ENCODE results near the gene GRK5. TPM values are rescaled to one million over a fixed set of nuclear protein-coding genes. Genes with fewer than 3 reads are reported as not detected.

The GRK5 gene
- total RNA-seq, 1 donor from 2014 or later, result 2.8 TPM

- Histone ChIP-seq H3K4me3 (ENCODE audit: low read depth, low read length) (no peak overlapping the region), H3K36me3 (ENCODE audit: control insufficient read depth, insufficient read depth, low read length) (no peaks in the 10 kb centered on the region), H3K27me3 (ENCODE audit: control insufficient read depth, insufficient read depth, low read length) (no peaks in the 10 kb centered on the region)
- no peak for TF ChIP-seq CTCF (IDR thresholded peaks at IDR 0.05; ENCODE audit: insufficient read depth, low read length, poor library complexity, severe bottlenecking)
- DNase-seq (ENCODE audit: low read depth), result no peak
Measured at GRCh38 chr10:119391440-119392251, 184.3 kb downstream of the GRK5 start.

- no peak for TF ChIP-seq CTCF (IDR thresholded peaks at IDR 0.05; ENCODE audit: insufficient read depth, low read length, poor library complexity, severe bottlenecking)
- H3K4me3 ChIP-seq (ENCODE audit: low read depth, low read length), result no peak overlapping the region
- DNase-seq (ENCODE audit: low read depth), result no peak
- no peaks in the 10 kb centered on the region for H3K36me3 ChIP-seq (ENCODE audit: control insufficient read depth, insufficient read depth, low read length)
- no peaks in the 10 kb centered on the region for H3K27me3 ChIP-seq (ENCODE audit: control insufficient read depth, insufficient read depth, low read length)
Measured at GRCh38 chr10:119393019-119393418, 185.6 kb downstream of the GRK5 start.

- TF ChIP-seq CTCF (IDR thresholded peaks at IDR 0.05; ENCODE audit: insufficient read depth, low read length, poor library complexity, severe bottlenecking), result no peak
- H3K27me3 ChIP-seq (ENCODE audit: control insufficient read depth, insufficient read depth, low read length), result no peaks in the 10 kb centered on the region
- H3K4me3 ChIP-seq (ENCODE audit: low read depth, low read length), result no peak overlapping the region
- no peak for DNase-seq (ENCODE audit: low read depth)
- H3K36me3 ChIP-seq (ENCODE audit: control insufficient read depth, insufficient read depth, low read length), result no peaks in the 10 kb centered on the region
Measured at GRCh38 chr10:119393421-119393820, 186.1 kb downstream of the GRK5 start.

GRCh38 chr10:119393845-119394244 is 186.5 kb downstream of the GRK5 start:
- TF ChIP-seq CTCF (IDR thresholded peaks at IDR 0.05; ENCODE audit: insufficient read depth, low read length, poor library complexity, severe bottlenecking), result no peak
- no peak for DNase-seq (ENCODE audit: low read depth)
- Histone ChIP-seq H3K4me3 (ENCODE audit: low read depth, low read length) (no peak overlapping the region), H3K36me3 (ENCODE audit: control insufficient read depth, insufficient read depth, low read length) (no peaks in the 10 kb centered on the region), H3K27me3 (ENCODE audit: control insufficient read depth, insufficient read depth, low read length) (no peaks in the 10 kb centered on the region)

- DNase-seq (ENCODE audit: low read depth), result no peak
- no peak for TF ChIP-seq CTCF (IDR thresholded peaks at IDR 0.05; ENCODE audit: insufficient read depth, low read length, poor library complexity, severe bottlenecking)
Measured at GRCh38 chr10:119394657-119395279, 187.4 kb downstream of the GRK5 start.

More at GRCh38 chr10:119394657-119395279, 187.4 kb downstream of the GRK5 start:
- Histone ChIP-seq H3K27me3 (ENCODE audit: control insufficient read depth, insufficient read depth, low read length) (no peaks in the 10 kb centered on the region), H3K36me3 (ENCODE audit: control insufficient read depth, insufficient read depth, low read length) (no peaks in the 10 kb centered on the region), H3K4me3 (ENCODE audit: low read depth, low read length) (no peak overlapping the region)
